Mesenchymal stem cell (in vitro differentiated cells and primary cell): ENCODE results near the gene PECR.
A peak's percentile ranks its signal among the peaks of the same experiment; 100 is the strongest.

ENCODE experiments used
- DNase-seq: peaks from one replicate; pipeline ENCODE4 v3.0.0-alpha.2; 2013
- H2AFZ ChIP-seq: one replicate; pipeline ENCODE4 v1.6.1; 2013; ENCODE audit warnings: low read depth, mild to moderate bottlenecking, control low read depth, inconsistent platforms, low read length, moderate library complexity
- H2AK5ac ChIP-seq: 2 replicates; pipeline ENCODE4 v1.6.1; 2013; ENCODE audit warnings: low read length, moderate library complexity, mild to moderate bottlenecking, inconsistent platforms; ENCODE audit not compliant: severe bottlenecking
- H2BK120ac ChIP-seq: one replicate; pipeline ENCODE4 v1.6.1; 2013; ENCODE audit warnings: low read depth, mild to moderate bottlenecking, inconsistent platforms, low read length, moderate library complexity
- H2BK12ac ChIP-seq, 2 experiments: one replicate each; pipeline ENCODE4 v1.6.1; 2013; ENCODE audit warnings: inconsistent platforms in 2 of 2, low read length in 2 of 2, mild to moderate bottlenecking in 2 of 2, moderate library complexity in 2 of 2, control low read depth in 1 of 2
- H2BK15ac ChIP-seq: one replicate; pipeline ENCODE4 v1.6.1; 2013; ENCODE audit warnings: mild to moderate bottlenecking, low read depth, inconsistent platforms; ENCODE audit not compliant: poor library complexity, severe bottlenecking
- H2BK5ac ChIP-seq: 2 replicates; pipeline ENCODE4 v1.6.1; 2013; ENCODE audit warnings: low read depth, mild to moderate bottlenecking, low read length, control low read depth, inconsistent platforms; ENCODE audit not compliant: poor library complexity, severe bottlenecking
- H3K14ac ChIP-seq, 2 experiments: one replicate each; pipeline ENCODE4 v1.6.1; 2013; ENCODE audit warnings: inconsistent platforms in 2 of 2, low read length in 2 of 2, control low read depth in 1 of 2, mild to moderate bottlenecking in 1 of 2, moderate library complexity in 1 of 2
- H3K18ac ChIP-seq, 2 experiments: one replicate each; pipeline ENCODE4 v1.6.1; 2013; ENCODE audit warnings: inconsistent platforms in 2 of 2, low read length in 2 of 2, control low read depth in 1 of 2, low read depth in 1 of 2, mild to moderate bottlenecking in 1 of 2
- H3K23ac ChIP-seq, 2 experiments: one replicate each; pipeline ENCODE4 v1.6.1; 2013; ENCODE audit warnings: inconsistent platforms in 2 of 2, low read length in 2 of 2, mild to moderate bottlenecking in 2 of 2, moderate library complexity in 2 of 2, control low read depth in 1 of 2
- H3K27ac ChIP-seq: 2 replicates; pipeline ENCODE4 v1.5.1; 2013; ENCODE audit warnings: mild to moderate bottlenecking, moderate library complexity, low read length, control low read depth, inconsistent platforms; ENCODE audit not compliant: poor library complexity, severe bottlenecking
- H3K27me3 ChIP-seq, 2 experiments: 2 replicates each; pipeline versions ENCODE4 v1.6.1 to v1.7.0; 2013; ENCODE audit warnings: low read length in 2 of 2, mild to moderate bottlenecking in 2 of 2, moderate library complexity in 2 of 2, control low read depth in 1 of 2, inconsistent platforms in 1 of 2; ENCODE audit not compliant: control insufficient read depth in 1 of 2, insufficient read depth in 1 of 2
- H3K36me3 ChIP-seq, 2 experiments: 2 replicates each; pipeline versions ENCODE4 v1.6.1 to v1.7.0; 2013; ENCODE audit warnings: low read length in 2 of 2, control low read depth in 1 of 2, inconsistent platforms in 1 of 2, low read depth in 1 of 2, mild to moderate bottlenecking in 1 of 2; ENCODE audit not compliant: insufficient read depth in 2 of 2, control insufficient read depth in 1 of 2
- H3K4ac ChIP-seq, 2 experiments: one replicate each; pipeline ENCODE4 v1.6.1; 2013; ENCODE audit warnings: inconsistent platforms in 2 of 2, low read length in 2 of 2, mild to moderate bottlenecking in 2 of 2, moderate library complexity in 2 of 2, control low read depth in 1 of 2, low read depth in 1 of 2
- H3K4me1 ChIP-seq: 2 replicates; pipeline ENCODE4 v1.6.1; 2013; ENCODE audit warnings: low read depth, low read length, control low read depth; ENCODE audit not compliant: control insufficient read depth, insufficient read depth
- H3K4me2 ChIP-seq: 2 replicates; pipeline ENCODE4 v1.6.1; 2013; ENCODE audit warnings: low read length, mild to moderate bottlenecking, inconsistent platforms; ENCODE audit not compliant: poor library complexity, severe bottlenecking
- H3K4me3 ChIP-seq, 2 experiments: 2 replicates each; pipeline versions ENCODE4 v1.5.1 to v1.7.0; 2013; ENCODE audit warnings: low read length in 2 of 2, mild to moderate bottlenecking in 2 of 2, control low read depth in 1 of 2, low read depth in 1 of 2; ENCODE audit not compliant: insufficient read depth in 1 of 2
- H3K79me1 ChIP-seq: replicated peaks from 2 replicates; pipeline ENCODE4 v1.6.1; 2013; ENCODE audit warnings: mild to moderate bottlenecking, control low read depth, low read length, inconsistent platforms; ENCODE audit not compliant: poor library complexity, severe bottlenecking
- H3K9ac ChIP-seq: 2 replicates; pipeline ENCODE4 v1.7.0; 2013; ENCODE audit warnings: mild to moderate bottlenecking, low read length, moderate library complexity
- H3K9me3 ChIP-seq: 2 replicates; pipeline ENCODE4 v1.7.0; 2013; ENCODE audit warnings: mild to moderate bottlenecking, low read length; ENCODE audit not compliant: control insufficient read depth
- H4K8ac ChIP-seq: one replicate; pipeline ENCODE4 v1.6.1; 2013; ENCODE audit warnings: inconsistent platforms, mild to moderate bottlenecking, low read length, moderate library complexity
- H4K91ac ChIP-seq: one replicate; pipeline ENCODE4 v1.6.1; 2013; ENCODE audit warnings: mild to moderate bottlenecking, low read length, inconsistent platforms
- WGBS: methylation state at CpG from one replicate; pipeline ENCODE4 v1.1.7; 2013; ENCODE audit warnings: mixed read lengths; 5-methylcytosine and 5-hydroxymethylcytosine counted together

PECR gene

DNA sequence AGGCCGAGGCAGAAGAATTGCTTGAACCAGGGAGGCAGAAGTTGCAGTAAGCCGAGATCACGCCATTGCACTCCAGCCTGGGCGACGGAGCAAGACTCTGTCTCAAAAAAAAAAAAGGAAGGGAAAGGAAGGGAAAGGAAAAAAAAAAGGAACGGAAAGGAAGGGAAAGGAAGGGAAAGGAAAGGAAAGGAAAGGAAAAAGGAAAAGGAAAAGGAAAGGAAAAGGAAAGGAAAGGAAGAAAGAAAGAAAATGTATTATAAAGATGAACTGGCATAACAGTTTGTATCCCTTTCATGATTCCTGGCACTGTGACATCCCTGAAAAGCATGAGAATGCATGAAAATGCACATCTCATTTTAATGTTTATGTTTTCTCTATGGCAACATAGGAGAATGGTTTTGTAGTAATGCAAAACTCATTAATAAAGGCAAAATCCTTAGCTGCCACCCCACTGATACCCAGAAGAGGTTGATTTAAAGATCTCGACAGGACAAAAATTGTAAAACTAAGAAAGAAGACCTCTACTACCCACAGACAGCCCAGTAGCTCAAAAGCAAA lies 56.8 kb downstream of the PECR start:
- H2AFZ ChIP-seq, result no peak overlapping the region
- H2BK5ac ChIP-seq, result no peak overlapping the region
- no peak overlapping the region for H3K14ac ChIP-seq
- no peak overlapping the region for H3K4me2 ChIP-seq
- no peak overlapping the region for H4K91ac ChIP-seq
- H4K8ac ChIP-seq, result no peak overlapping the region
- no peak overlapping the region for H3K18ac ChIP-seq
- H3K4me1 ChIP-seq, result peaks cover 3% of the 10 kb centered on the region
- H3K27me3 ChIP-seq, result no peaks in the 10 kb centered on the region
- H3K9ac ChIP-seq, result no peak overlapping the region
- H3K36me3 ChIP-seq, result no peaks in the 10 kb centered on the region
- no peak overlapping the region for H3K4me3 ChIP-seq
- H2AK5ac ChIP-seq, result no peak overlapping the region
- H2BK12ac ChIP-seq, result no peak overlapping the region
- H3K4ac ChIP-seq, result no peak overlapping the region
- no peak for DNase-seq
- H2BK120ac ChIP-seq, result no peak overlapping the region
- no peaks in the 10 kb centered on the region for H3K9me3 ChIP-seq
- H3K23ac ChIP-seq, result no peak overlapping the region
- H2BK15ac ChIP-seq, result no peak overlapping the region
- WGBS, result 95% methylated on average over 7 of the region's 7 CpGs
- no peak overlapping the region for H3K27ac ChIP-seq
- H3K79me1 ChIP-seq, result no peaks in the 10 kb centered on the region

GRCh38 chr2:216023055-216023648 lies 58.5 kb downstream of the PECR start:
- H4K91ac ChIP-seq, result no peak overlapping the region
- no peak overlapping the region for H3K4me3 ChIP-seq
- H3K4me1 ChIP-seq, result no peaks in the 10 kb centered on the region
- H3K4ac ChIP-seq, result no peak overlapping the region
- no peaks in the 10 kb centered on the region for H3K9me3 ChIP-seq
- H2BK120ac ChIP-seq, result no peak overlapping the region
- H2AFZ ChIP-seq, result no peak overlapping the region
- H4K8ac ChIP-seq, result no peak overlapping the region
- H3K9ac ChIP-seq, result no peak overlapping the region
- no peaks in the 10 kb centered on the region for H3K27me3 ChIP-seq
- no peak overlapping the region for H2BK12ac ChIP-seq
- no peak overlapping the region for H3K27ac ChIP-seq
- H3K79me1 ChIP-seq, result no peaks in the 10 kb centered on the region
- H3K23ac ChIP-seq, result no peak overlapping the region
- H2BK5ac ChIP-seq, result no peak overlapping the region
- WGBS, result 28% methylated on average over 3 of the region's 3 CpGs
- no peak overlapping the region for H3K14ac ChIP-seq
- H2AK5ac ChIP-seq, result no peak overlapping the region
- no peak overlapping the region for H2BK15ac ChIP-seq
- DNase-seq, result peak; percentile 60
- H3K4me2 ChIP-seq, result no peak overlapping the region
- H3K36me3 ChIP-seq, result no peaks in the 10 kb centered on the region
- H3K18ac ChIP-seq, result no peak overlapping the region

DNA sequence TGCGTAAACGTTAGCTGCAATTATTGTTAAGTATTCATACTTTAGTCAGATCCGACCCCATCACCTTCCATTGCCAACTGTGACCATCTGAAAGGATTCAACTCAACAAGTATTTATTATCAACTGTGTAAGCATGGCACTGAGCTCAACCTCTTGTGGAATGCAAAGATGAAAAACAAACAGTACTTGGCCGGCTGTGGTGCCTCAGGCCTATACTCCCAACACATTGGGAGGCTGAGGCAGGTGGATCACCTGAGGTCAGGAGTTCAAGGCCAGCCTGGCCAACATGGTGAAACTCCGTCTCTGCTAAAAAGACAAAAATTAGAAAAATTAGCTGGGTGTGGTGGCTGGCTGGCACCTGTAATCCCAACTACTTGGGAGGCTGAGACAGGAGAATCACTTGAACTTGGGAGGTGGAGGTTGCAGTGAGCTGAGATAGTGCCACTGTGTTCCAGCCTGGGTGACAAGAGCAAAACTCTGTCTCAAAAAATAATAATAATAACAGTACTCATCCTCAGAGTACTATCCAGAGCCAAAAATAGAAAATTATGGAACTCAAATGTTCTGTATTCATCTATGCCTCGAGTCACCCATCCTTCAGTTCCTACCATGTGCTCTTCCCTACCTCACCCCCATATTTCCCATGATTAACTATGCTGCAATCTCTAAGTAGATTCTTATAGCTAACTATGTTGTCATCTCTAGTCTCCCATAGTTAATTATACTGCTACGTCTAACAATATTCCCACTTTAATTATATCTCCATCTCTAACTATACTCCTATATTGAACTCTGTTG lies 59.6 kb downstream of the PECR start:
- Histone ChIP-seq H3K4ac (no peak overlapping the region), H2AK5ac (no peak overlapping the region), H2AFZ (no peak overlapping the region), H3K4me3 (no peak overlapping the region), H3K36me3 (no peaks in the 10 kb centered on the region), H2BK5ac (no peak overlapping the region), H3K27me3 (no peaks in the 10 kb centered on the region), H3K14ac (no peak overlapping the region), H2BK12ac (no peak overlapping the region), H3K9ac (no peak overlapping the region), H4K91ac (no peak overlapping the region), H3K9me3 (no peaks in the 10 kb centered on the region), H4K8ac (no peak overlapping the region), H3K4me1 (no peaks in the 10 kb centered on the region), H3K27ac (no peak overlapping the region), H2BK15ac (no peak overlapping the region), H3K79me1 (no peaks in the 10 kb centered on the region), H2BK120ac (no peak overlapping the region), H3K18ac (no peak overlapping the region), H3K23ac (no peak overlapping the region), H3K4me2 (no peak overlapping the region)
- 76% methylated on average over 7 of the region's 7 CpGs for WGBS
- DNase-seq, result no peak

DNA sequence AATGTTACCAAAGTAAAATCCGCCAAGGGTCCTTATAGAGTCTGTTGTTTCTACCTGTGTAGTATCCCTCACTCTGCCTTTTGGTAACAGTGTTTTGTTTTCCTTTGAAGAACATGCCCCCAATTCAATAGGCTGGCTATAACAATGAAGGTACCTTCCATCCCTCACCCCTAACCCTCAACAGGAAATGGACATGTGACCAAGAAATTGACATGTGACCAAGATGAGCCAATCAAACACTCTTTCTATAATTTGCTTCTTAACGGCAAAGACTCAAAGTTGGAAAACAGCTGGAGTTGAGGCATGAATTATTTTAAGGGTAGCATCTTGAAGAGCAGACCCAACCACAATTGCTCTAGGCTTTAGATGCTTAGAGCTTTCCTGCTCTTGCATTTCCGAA lies 62.9 kb downstream of the PECR start:
- no peak for DNase-seq
- Histone ChIP-seq H3K79me1 (no peaks in the 10 kb centered on the region), H3K9me3 (no peaks in the 10 kb centered on the region), H4K91ac (no peak overlapping the region), H2BK15ac (no peak overlapping the region), H3K23ac (no peak overlapping the region), H2BK5ac (no peak overlapping the region), H3K4me2 (no peak overlapping the region), H3K36me3 (no peaks in the 10 kb centered on the region), H3K14ac (no peak overlapping the region), H2BK12ac (no peak overlapping the region), H4K8ac (no peak overlapping the region), H3K18ac (no peak overlapping the region), H2AFZ (no peak overlapping the region), H3K27ac (no peak overlapping the region), H2AK5ac (no peak overlapping the region), H3K9ac (no peak overlapping the region), H3K4ac (no peak overlapping the region), H3K27me3 (no peaks in the 10 kb centered on the region), H3K4me3 (no peak overlapping the region), H2BK120ac (no peak overlapping the region), H3K4me1 (peaks cover 2% of the 10 kb centered on the region)
- 97% methylated on average over 3 of the region's 3 CpGs for WGBS
